ENCODE measurements around the gene CISD3.
A peak's percentile ranks its signal among the peaks of the same experiment; 100 is the strongest.

CISD3 gene

GRCh38 chr17:38739305-38739704 is 9.2 kb downstream of the CISD3 start:
- DNase-seq: no peak
- TF ChIP-seq GATA1 (IDR thresholded peaks at IDR 0.05; ENCODE audit: low read depth, low read length) (no peak), POLR2A (IDR thresholded peaks at IDR 0.05; ENCODE audit: low read length) (no peak)

GRCh38 chr17:38740044-38740443 is 9.9 kb downstream of the CISD3 start:
- no peak for DNase-seq
- TF ChIP-seq POLR2A (IDR thresholded peaks at IDR 0.05; ENCODE audit: low read length) (no peak), GATA1 (IDR thresholded peaks at IDR 0.05; ENCODE audit: low read depth, low read length) (no peak)

GRCh38 chr17:38740806-38741205 is 10.7 kb downstream of the CISD3 start:
- DNase-seq: no peak
- no peak for TF ChIP-seq GATA1 (IDR thresholded peaks at IDR 0.05; ENCODE audit: low read depth, low read length)
- TF ChIP-seq POLR2A (IDR thresholded peaks at IDR 0.05; ENCODE audit: low read length): no peak

- no peak for TF ChIP-seq GATA1 (IDR thresholded peaks at IDR 0.05; ENCODE audit: low read depth, low read length)
- no peak for TF ChIP-seq POLR2A (IDR thresholded peaks at IDR 0.05; ENCODE audit: low read length)
- no peak for DNase-seq
Measured at GRCh38 chr17:38741461-38741860, 11.3 kb downstream of the CISD3 start.

GRCh38 chr17:38741921-38742410 is 11.8 kb downstream of the CISD3 start:
- DNase-seq: no peak
- TF ChIP-seq GATA1 (IDR thresholded peaks at IDR 0.05; ENCODE audit: low read depth, low read length) (no peak), POLR2A (IDR thresholded peaks at IDR 0.05; ENCODE audit: low read length) (no peak)

- peak; percentile 30 to 31 for DNase-seq
- TF ChIP-seq GATA1 (IDR thresholded peaks at IDR 0.05; ENCODE audit: low read depth, low read length) (no peak), POLR2A (IDR thresholded peaks at IDR 0.05; ENCODE audit: low read length) (no peak)
Measured at GRCh38 chr17:38742411-38743308, 12.5 kb downstream of the CISD3 start.

- no peak for TF ChIP-seq GATA1 (IDR thresholded peaks at IDR 0.05; ENCODE audit: low read depth, low read length)
- TF ChIP-seq POLR2A (IDR thresholded peaks at IDR 0.05; ENCODE audit: low read length): no peak
- no peak for DNase-seq
Measured at GRCh38 chr17:38743556-38744171, 13.5 kb downstream of the CISD3 start.

- DNase-seq: no peak
- no peak for TF ChIP-seq GATA1 (IDR thresholded peaks at IDR 0.05; ENCODE audit: low read depth, low read length)
Measured at GRCh38 chr17:38745545-38745944, 15.4 kb downstream of the CISD3 start.

GRCh38 chr17:38746004-38746848 is 16.1 kb downstream of the CISD3 start:
- DNase-seq: no peak
- no peak for TF ChIP-seq POLR2A (IDR thresholded peaks at IDR 0.05; ENCODE audit: low read length)
- TF ChIP-seq GATA1 (IDR thresholded peaks at IDR 0.05; ENCODE audit: low read depth, low read length): no peak

GRCh38 chr17:38746849-38747462 is 16.8 kb downstream of the CISD3 start:
- TF ChIP-seq GATA1 (IDR thresholded peaks at IDR 0.05; ENCODE audit: low read depth, low read length) (no peak), POLR2A (IDR thresholded peaks at IDR 0.05; ENCODE audit: low read length) (no peak)
- DNase-seq: no peak

GRCh38 chr17:38747463-38748148 is 17.5 kb downstream of the CISD3 start:
- TF ChIP-seq POLR2A (IDR thresholded peaks at IDR 0.05; ENCODE audit: low read length): no peak
- no peak for TF ChIP-seq GATA1 (IDR thresholded peaks at IDR 0.05; ENCODE audit: low read depth, low read length)

GRCh38 chr17:38748149-38748891 is 18.2 kb downstream of the CISD3 start, which contains the start of gene PCGF2:
Gene PCGF2, minus strand, starts transcription at chr17:38748336. Its CDS starts 7,934 bp downstream, at chr17:38740402.
- no peak for DNase-seq
- TF ChIP-seq GATA1 (IDR thresholded peaks at IDR 0.05; ENCODE audit: low read depth, low read length): no peak
- no peak for TF ChIP-seq POLR2A (IDR thresholded peaks at IDR 0.05; ENCODE audit: low read length)

More at GRCh38 chr17:38747463-38748148, 17.5 kb downstream of the CISD3 start:
- no peak for DNase-seq
